ENCODE results near the gene ARL17B.
"Not testable (repeated sequence)": the region's sequence is repeated elsewhere in the genome, so short reads cannot be mapped to it uniquely, and the experiment has no call there.

ARL17B gene

DNA sequence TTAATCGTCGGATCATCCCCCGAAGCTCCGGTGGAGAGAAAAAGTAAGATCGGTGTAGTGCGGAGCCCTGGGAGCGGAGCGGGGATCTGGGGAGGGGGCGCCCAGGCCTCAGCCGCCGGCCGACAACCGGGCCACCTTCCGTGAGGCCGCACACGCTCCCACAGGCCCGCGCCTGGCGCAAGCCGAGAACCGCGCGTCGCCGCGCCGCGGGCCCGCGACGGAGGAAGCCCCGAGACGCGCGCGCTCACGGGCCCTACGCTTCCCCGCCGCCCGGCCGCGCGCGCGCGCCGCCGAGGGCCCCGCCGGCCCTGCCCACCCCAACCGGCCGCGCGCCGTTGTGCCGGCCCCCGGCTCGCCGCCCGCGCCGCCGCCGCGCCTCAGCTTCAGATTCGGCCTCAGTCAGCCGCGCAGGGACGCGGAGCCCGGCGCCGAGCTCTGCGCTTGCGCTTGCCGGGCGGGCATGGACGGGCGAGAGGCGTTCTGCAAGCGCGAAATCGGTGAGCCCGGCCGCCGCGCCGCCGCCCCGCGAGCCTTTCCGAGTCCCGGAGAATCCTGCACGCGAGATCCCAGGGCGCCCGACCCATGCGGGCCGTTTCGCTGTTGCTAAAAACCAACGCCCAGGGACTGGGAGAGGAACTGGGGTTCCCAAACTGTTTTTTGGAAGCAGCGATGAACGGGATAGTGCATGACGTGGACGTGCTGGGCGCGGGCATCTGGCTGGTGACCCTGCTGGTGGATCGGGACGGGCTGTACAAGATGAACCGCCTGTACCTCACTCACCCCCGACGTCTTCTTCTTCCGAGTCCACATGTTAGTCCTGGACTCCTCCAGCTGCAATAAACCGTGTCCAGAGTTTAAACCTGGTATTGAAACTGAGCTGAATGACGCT lies 94.7 kb downstream of the ARL17B start:
- DNase-seq (ENCODE audit: low read depth, low spot score) = peak; percentile 57
- Histone ChIP-seq H3K4me3 (ENCODE audit: insufficient read length, low read depth) (peak overlapping the region; percentile 78), H3K27me3 (ENCODE audit: insufficient read depth, insufficient read length) (peaks cover 41% of the 10 kb centered on the region), H3K4me1 (ENCODE audit: insufficient read depth, insufficient read length) (peaks cover 4% of the 10 kb centered on the region), H3K9ac (ENCODE audit: insufficient read length, low read depth) (peak overlapping the region; percentile 93), H3K9me3 (ENCODE audit: insufficient read depth, low read length) (no peaks in the 10 kb centered on the region), H3K36me3 (ENCODE audit: insufficient read depth, insufficient read length, low read length) (no peaks in the 10 kb centered on the region)
- TF ChIP-seq YY1 (IDR thresholded peaks at IDR 0.05; ENCODE audit: insufficient read depth, insufficient read length) (no peak), SUZ12 (IDR thresholded peaks at IDR 0.05; ENCODE audit: extremely low read depth, insufficient read depth, insufficient read length) (no peak), ZNF274 (IDR thresholded peaks at IDR 0.05; ENCODE audit: low read depth, low read length) (no peak)

DNA sequence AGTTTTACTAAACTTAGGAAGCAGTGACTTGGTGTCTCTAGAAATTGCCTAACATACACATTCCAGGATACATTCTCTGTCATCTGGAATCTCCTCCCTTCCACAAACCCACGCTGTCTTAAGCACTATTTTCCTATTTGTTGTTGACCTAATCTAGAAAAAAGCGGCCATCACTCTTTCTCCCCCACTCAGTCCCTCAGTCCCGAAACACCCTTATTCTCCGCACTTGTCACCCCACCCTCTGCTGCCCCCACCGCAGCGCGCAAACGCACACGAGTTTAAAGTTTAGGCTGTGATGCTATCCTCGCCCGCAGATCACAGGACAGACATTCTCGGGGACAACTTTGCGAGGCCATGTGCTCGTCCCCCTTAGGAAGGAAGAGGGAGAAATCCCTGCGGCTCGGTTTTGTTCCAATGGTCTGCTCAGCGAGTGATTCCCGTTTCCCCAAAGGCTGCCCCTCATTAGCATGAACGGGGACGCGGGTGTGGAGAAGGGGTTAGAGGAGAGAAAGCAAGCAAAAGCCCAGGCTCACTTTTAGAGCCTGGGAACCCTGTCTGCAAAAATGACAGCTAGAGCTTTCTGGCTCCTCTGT lies 95.4 kb downstream of the ARL17B start:
- H3K9ac ChIP-seq (ENCODE audit: insufficient read length, low read depth) = peak overlapping the region; percentile 73
- not testable (repeated sequence) for H3K9me3 ChIP-seq (ENCODE audit: insufficient read depth, low read length); H3K36me3 ChIP-seq (ENCODE audit: insufficient read depth, insufficient read length, low read length); H3K4me1 ChIP-seq (ENCODE audit: insufficient read depth, insufficient read length); DNase-seq (ENCODE audit: low read depth, low spot score)
- peaks cover 42% of the 10 kb centered on the region for H3K27me3 ChIP-seq (ENCODE audit: insufficient read depth, insufficient read length)
- H3K4me3 ChIP-seq (ENCODE audit: insufficient read length, low read depth) = peak overlapping the region; percentile 57

DNA sequence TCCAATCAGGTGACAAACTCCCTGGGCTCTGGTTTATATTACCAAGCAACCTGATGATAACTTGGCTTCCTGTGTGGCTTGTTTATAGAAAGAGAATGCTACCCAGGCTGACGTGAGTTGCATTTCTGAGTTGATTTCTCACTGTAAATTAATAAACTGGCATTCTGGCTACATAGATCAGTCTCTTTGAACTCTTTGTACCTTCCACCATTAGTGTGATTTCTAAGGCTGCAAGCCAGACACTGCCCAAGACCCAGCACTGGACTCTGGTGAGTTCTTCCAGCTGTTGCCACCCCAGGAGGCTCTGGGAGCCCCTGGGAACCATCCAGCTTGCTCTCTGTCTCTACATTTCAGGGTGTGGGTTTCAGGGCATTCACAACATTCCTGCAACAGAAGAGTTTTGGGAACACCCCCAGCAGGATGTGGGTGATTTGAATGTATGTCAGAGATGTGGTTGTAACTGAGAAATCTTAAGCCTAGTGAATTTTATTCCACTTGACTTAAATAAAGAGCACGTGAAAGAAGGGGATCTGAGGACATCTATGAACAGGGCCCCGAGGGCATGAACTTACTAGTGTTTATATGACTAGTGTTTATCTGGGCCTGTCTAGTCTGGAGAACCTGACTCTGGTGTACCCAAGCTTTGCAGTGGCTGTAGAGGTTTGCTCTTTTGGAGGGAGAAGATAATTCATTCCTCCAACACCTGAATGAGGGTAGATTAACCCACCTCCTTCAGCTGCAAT lies 96.9 kb downstream of the ARL17B start:
- no peak for TF ChIP-seq ZNF274 (IDR thresholded peaks at IDR 0.05; ENCODE audit: low read depth, low read length)
- no peak for TF ChIP-seq SUZ12 (IDR thresholded peaks at IDR 0.05; ENCODE audit: extremely low read depth, insufficient read depth, insufficient read length)
- TF ChIP-seq YY1 (IDR thresholded peaks at IDR 0.05; ENCODE audit: insufficient read depth, insufficient read length) = no peak
- H3K4me3 ChIP-seq (ENCODE audit: insufficient read length, low read depth) = no peak overlapping the region
- peaks cover 52% of the 10 kb centered on the region for H3K27me3 ChIP-seq (ENCODE audit: insufficient read depth, insufficient read length)
- no peak overlapping the region for H3K9ac ChIP-seq (ENCODE audit: insufficient read length, low read depth)
- no peaks in the 10 kb centered on the region for H3K9me3 ChIP-seq (ENCODE audit: insufficient read depth, low read length)
- no peaks in the 10 kb centered on the region for H3K36me3 ChIP-seq (ENCODE audit: insufficient read depth, insufficient read length, low read length)
- peaks cover 4% of the 10 kb centered on the region for H3K4me1 ChIP-seq (ENCODE audit: insufficient read depth, insufficient read length)
- no peak for DNase-seq (ENCODE audit: low read depth, low spot score)

DNA sequence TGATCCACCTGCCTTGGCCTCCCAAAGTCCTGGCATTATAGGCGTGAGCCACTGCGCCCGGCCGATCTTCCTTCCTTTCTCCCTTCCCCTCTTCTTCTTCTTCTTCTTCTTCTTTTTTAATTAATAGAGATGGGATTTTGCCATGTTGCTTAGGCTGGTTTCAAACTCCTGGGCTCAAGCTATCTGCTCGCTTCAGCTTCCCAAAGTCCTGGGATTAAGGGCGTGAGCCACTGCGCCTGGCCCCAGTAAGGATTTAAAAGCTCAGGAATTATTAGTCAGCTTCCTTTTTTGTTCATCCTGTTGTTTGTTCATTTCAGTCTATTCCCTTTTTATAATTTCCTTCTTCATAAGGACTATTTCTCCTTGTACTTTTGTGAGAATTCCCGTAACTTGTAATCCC lies 99.3 kb downstream of the ARL17B start:
- Histone ChIP-seq H3K27me3 (ENCODE audit: insufficient read depth, insufficient read length) (peaks cover 43% of the 10 kb centered on the region), H3K36me3 (ENCODE audit: insufficient read depth, insufficient read length, low read length) (no peaks in the 10 kb centered on the region), H3K9me3 (ENCODE audit: insufficient read depth, low read length) (no peaks in the 10 kb centered on the region), H3K9ac (ENCODE audit: insufficient read length, low read depth) (no peak overlapping the region), H3K4me1 (ENCODE audit: insufficient read depth, insufficient read length) (peaks cover 2% of the 10 kb centered on the region), H3K4me3 (ENCODE audit: insufficient read length, low read depth) (no peak overlapping the region)
- DNase-seq (ENCODE audit: low read depth, low spot score) = no peak
- no peak for TF ChIP-seq YY1 (IDR thresholded peaks at IDR 0.05; ENCODE audit: insufficient read depth, insufficient read length)
- TF ChIP-seq SUZ12 (IDR thresholded peaks at IDR 0.05; ENCODE audit: extremely low read depth, insufficient read depth, insufficient read length) = no peak
- no peak for TF ChIP-seq ZNF274 (IDR thresholded peaks at IDR 0.05; ENCODE audit: low read depth, low read length)

DNA sequence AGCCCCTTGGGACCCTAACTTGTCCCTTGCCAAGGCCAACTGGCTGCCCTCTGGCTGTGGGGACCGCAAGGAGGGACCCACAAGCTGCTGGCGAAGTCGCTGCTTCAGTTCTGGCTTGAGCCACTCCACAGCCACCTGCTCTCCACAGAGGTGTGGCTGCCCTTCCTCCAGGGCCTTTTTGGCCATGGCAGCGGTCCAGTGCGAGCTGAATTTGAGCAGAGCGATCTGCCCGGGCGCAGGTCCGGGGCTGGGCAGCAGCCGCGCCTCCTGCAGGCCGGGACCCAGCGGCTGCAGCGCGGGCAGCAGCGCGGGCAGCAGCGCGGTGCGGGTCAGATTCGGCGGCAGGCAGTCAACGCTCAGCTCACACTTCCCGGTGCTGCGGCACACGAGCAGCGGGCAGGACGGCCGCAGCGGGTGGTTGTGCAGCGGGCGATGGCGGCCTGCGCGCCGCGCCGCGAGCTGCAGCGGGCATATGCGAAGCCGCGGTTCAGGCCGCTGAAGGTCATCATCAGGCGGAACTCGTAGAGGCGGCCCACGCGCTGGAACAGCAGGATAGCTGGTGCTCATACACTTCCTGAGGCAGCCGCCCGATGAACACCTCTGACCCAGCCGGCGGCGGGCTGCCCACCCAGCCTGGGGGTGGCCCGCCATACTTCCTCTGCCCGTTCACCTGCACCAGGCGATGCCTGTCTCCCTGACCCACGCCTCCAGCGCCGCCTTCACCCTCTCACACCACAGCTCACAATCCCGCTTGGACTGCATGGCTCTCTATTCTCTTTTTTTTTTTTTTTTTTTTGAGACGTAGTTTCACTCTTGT lies 101.5 kb downstream of the ARL17B start:
- H3K4me1 ChIP-seq (ENCODE audit: insufficient read depth, insufficient read length); H3K36me3 ChIP-seq (ENCODE audit: insufficient read depth, insufficient read length, low read length); H3K9ac ChIP-seq (ENCODE audit: insufficient read length, low read depth); H3K9me3 ChIP-seq (ENCODE audit: insufficient read depth, low read length); DNase-seq (ENCODE audit: low read depth, low spot score): not testable (repeated sequence)
- H3K4me3 ChIP-seq (ENCODE audit: insufficient read length, low read depth) = peak overlapping the region; percentile 28
- H3K27me3 ChIP-seq (ENCODE audit: insufficient read depth, insufficient read length) = peaks cover 23% of the 10 kb centered on the region

DNA sequence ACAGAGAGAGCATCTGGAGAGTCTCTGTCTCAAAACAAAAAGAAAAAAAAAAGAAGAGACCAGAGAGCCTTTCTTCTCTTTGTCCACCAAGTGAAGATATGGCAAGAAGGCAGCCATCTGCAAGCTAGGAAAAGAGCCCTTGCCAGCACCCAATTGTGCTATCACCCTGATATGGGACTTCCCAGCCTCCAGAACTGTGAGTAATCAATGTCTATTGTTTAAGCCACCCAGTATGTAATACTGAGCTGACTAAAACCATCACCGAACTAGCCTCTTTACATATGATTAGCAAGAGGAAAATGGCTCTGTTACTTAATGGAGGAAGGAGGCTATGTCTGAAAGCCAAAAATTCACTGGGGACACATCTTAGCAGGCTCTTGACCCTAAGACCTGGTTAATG lies 105.2 kb downstream of the ARL17B start:
- H3K9ac ChIP-seq (ENCODE audit: insufficient read length, low read depth); H3K36me3 ChIP-seq (ENCODE audit: insufficient read depth, insufficient read length, low read length); DNase-seq (ENCODE audit: low read depth, low spot score); H3K4me3 ChIP-seq (ENCODE audit: insufficient read length, low read depth); H3K4me1 ChIP-seq (ENCODE audit: insufficient read depth, insufficient read length); H3K9me3 ChIP-seq (ENCODE audit: insufficient read depth, low read length): not testable (repeated sequence)
- peaks cover 12% of the 10 kb centered on the region for H3K27me3 ChIP-seq (ENCODE audit: insufficient read depth, insufficient read length)

DNA sequence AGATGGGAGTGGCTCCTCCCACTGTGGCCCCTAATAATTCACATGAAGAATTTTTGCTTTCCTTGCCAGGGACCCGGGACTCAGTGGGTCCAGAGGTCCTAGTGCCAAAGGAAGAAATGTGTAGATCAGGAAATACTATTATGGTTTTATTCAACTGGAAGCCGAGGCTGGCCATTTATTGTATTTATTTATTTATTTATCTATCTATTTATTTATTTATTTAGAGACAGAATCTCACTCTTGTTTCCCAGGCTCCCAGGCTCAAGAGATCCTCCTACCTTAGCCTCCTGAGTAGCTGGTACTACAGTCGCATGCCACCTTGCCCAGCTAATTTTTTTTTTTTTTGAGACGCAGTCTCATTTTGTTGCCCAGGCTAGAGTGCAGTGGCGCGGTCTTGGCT lies 107.4 kb downstream of the ARL17B start:
- H3K27me3 ChIP-seq (ENCODE audit: insufficient read depth, insufficient read length); H3K4me1 ChIP-seq (ENCODE audit: insufficient read depth, insufficient read length); H3K9ac ChIP-seq (ENCODE audit: insufficient read length, low read depth); H3K36me3 ChIP-seq (ENCODE audit: insufficient read depth, insufficient read length, low read length); H3K9me3 ChIP-seq (ENCODE audit: insufficient read depth, low read length); H3K4me3 ChIP-seq (ENCODE audit: insufficient read length, low read depth); DNase-seq (ENCODE audit: low read depth, low spot score): not testable (repeated sequence)

DNA sequence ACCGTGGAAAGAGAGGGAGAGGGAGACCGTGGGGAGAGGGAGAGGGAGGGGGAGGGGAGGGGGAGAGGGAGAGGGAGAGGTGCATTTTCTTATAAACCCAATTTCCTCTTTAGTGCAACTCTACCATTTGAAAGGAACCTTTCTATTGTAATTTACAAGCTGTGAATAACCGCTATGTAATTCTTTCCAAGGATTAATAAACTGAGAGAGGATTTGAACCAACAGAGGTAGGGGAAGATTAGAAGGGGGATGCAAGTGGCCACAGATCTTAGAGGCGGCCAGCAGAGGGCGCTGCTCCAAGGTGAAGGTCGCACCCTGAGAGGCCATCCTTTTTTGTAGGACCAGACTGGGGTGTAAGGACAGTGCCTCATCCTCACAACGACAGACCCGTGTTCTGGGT lies 107.8 kb downstream of the ARL17B start:
- not testable (repeated sequence) for H3K36me3 ChIP-seq (ENCODE audit: insufficient read depth, insufficient read length, low read length); H3K9ac ChIP-seq (ENCODE audit: insufficient read length, low read depth); DNase-seq (ENCODE audit: low read depth, low spot score)

DNA sequence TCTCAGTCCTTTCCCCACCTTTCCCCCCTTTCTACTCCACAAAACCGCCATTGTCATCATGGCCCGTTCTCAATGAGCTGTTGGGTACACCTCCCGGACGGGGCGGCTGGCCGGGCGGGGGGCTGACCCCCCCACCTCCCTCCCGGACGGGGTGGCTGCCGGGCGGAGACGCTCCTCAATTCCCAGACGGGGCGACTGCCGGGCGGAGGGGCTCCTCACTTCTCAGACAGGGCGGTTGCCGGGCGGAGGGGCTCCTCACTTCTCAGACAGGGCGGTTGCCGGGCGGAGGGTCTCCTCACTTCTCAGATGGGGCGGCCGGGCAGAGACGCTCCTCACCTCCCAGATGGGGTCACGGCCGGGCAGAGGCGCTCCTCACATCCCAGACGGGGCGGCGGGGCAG lies 108.8 kb downstream of the ARL17B start:
- not testable (repeated sequence) for H3K27me3 ChIP-seq (ENCODE audit: insufficient read depth, insufficient read length); H3K4me3 ChIP-seq (ENCODE audit: insufficient read length, low read depth); H3K36me3 ChIP-seq (ENCODE audit: insufficient read depth, insufficient read length, low read length); DNase-seq (ENCODE audit: low read depth, low spot score); H3K9me3 ChIP-seq (ENCODE audit: insufficient read depth, low read length); H3K9ac ChIP-seq (ENCODE audit: insufficient read length, low read depth); H3K4me1 ChIP-seq (ENCODE audit: insufficient read depth, insufficient read length)

More for the DNA sequence above, 107.8 kb downstream of the ARL17B start:
- H3K4me1 ChIP-seq (ENCODE audit: insufficient read depth, insufficient read length); H3K9me3 ChIP-seq (ENCODE audit: insufficient read depth, low read length); H3K27me3 ChIP-seq (ENCODE audit: insufficient read depth, insufficient read length); H3K4me3 ChIP-seq (ENCODE audit: insufficient read length, low read depth): not testable (repeated sequence)

DNA sequence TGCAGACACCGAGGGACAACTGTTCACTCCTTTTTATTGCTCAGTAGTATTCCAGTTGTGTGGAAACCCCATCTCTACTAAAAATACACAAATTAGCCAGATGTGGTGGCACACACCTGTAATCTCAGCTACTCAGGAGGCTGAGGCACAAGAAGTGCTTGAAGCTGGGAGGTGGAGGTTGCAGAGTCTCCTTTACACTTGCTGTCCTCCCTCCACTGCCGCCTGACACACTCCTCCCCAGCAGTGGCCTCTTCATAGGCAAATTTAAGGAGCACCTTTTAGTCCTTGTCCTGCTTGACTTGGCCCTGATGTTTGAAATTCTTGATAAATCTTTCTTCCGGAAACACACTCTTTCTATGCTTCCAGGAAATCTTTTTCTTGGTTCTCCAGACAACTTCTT lies 112.4 kb downstream of the ARL17B start:
- H3K36me3 ChIP-seq (ENCODE audit: insufficient read depth, insufficient read length, low read length) = not testable (repeated sequence)

More for the DNA sequence above, 112.4 kb downstream of the ARL17B start:
- H3K9me3 ChIP-seq (ENCODE audit: insufficient read depth, low read length); H3K9ac ChIP-seq (ENCODE audit: insufficient read length, low read depth); H3K4me1 ChIP-seq (ENCODE audit: insufficient read depth, insufficient read length); H3K27me3 ChIP-seq (ENCODE audit: insufficient read depth, insufficient read length); H3K4me3 ChIP-seq (ENCODE audit: insufficient read length, low read depth); DNase-seq (ENCODE audit: low read depth, low spot score): not testable (repeated sequence)

Data from NT2/D1 (cell line).